Ascending aorta (tissue), 2 donors: ENCODE measurements around the gene UST. TPM values are rescaled to one million over a fixed set of nuclear protein-coding genes. Genes with fewer than 3 reads are reported as not detected.

Experiments
- DNase-seq, 2 donors: peaks; one replicate each; pipeline ENCODE4 v3.0.0-alpha.2; 2019; ENCODE audit warnings: low spot score in 2 of 2
- H3K27ac ChIP-seq, 2 donors: fragments of 200-600 bp; sonication (generic); one replicate each; pipeline ENCODE4 v1.5.1; 2016 to 2017; ENCODE audit warnings: mild to moderate bottlenecking in 1 of 2
- H3K27me3 ChIP-seq: fragments of 200-600 bp; sonication (generic); one replicate; pipeline ENCODE4 v1.5.1; 2017
- H3K36me3 ChIP-seq, 2 donors: fragments of 200-600 bp; sonication (generic); one replicate each; pipeline ENCODE4 v1.5.1; 2016
- H3K4me1 ChIP-seq, 2 donors: fragments of 200-600 bp; sonication (generic); one replicate each; pipeline ENCODE4 v1.5.1; 2016 to 2017; ENCODE audit warnings: mild to moderate bottlenecking in 1 of 2
- H3K4me3 ChIP-seq, 2 donors: fragments of 200-600 bp; sonication (generic); one replicate each; pipeline ENCODE4 v1.5.1; 2016 to 2017; ENCODE audit warnings: mild to moderate bottlenecking in 1 of 2
- H3K9me3 ChIP-seq, 2 donors: fragments of 200-600 bp; sonication (generic); one replicate each; pipeline ENCODE4 v1.5.1; 2016
- intact Hi-C: fragments of 100-400 bp; cut with DNase I; formaldehyde crosslinking; loops from one replicate; pipeline ENCODE4 v1.15.1; 2023
- total RNA-seq: library from RNA; depleted of rRNA; stranded (reverse); fragments of >200 nt; gene quantifications from one replicate; pipeline ENCODE4 v1.1.0, GENCODE V29; 2016
- TF ChIP-seq, protein P1 (sequence below), 3 experiments: fragments of 200-600 bp in 2 of 3; fragments of 450-650 bp in 1 of 3; sonication (generic) in 2 of 3; IDR thresholded peaks; one replicate each; pipeline ENCODE4 v1.5.1; 2016 to 2019; ENCODE audit warnings: antibody characterized with exemption in 3 of 3, mild to moderate bottlenecking in 1 of 3, moderate library complexity in 1 of 3

UST gene
- total RNA-seq, 1 donor from 2014 or later, result 27.0 TPM

DNA sequence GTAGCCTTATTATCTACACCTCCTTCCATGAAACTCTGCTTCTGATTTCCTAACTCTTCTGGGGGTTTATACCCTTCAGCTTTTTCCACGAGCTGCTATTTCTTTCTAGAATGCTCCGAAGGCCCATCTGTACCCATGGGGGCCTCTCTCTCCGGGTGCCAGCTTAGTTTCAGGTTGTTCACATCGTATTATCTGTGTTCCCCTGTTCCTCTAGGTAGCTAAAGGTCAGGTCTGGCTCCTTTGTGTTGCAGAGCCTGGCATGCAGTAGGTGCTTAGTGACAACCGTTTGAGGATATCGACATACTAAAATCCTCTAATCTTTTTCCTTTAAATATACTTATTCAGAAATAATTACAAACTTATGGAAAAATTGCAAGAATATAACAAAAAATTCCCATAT lies 73.0 kb downstream of the UST start:
- no peak for DNase-seq
- Histone ChIP-seq H3K4me3 (no peak overlapping the region), H3K27me3 (no peaks in the 10 kb centered on the region), H3K4me1 (no peaks in the 10 kb centered on the region), H3K27ac (no peak overlapping the region), H3K36me3 (no peaks in the 10 kb centered on the region), H3K9me3 (no peaks in the 10 kb centered on the region)
- intact Hi-C loops, result no loop called here
- TF ChIP-seq, protein P1, sequence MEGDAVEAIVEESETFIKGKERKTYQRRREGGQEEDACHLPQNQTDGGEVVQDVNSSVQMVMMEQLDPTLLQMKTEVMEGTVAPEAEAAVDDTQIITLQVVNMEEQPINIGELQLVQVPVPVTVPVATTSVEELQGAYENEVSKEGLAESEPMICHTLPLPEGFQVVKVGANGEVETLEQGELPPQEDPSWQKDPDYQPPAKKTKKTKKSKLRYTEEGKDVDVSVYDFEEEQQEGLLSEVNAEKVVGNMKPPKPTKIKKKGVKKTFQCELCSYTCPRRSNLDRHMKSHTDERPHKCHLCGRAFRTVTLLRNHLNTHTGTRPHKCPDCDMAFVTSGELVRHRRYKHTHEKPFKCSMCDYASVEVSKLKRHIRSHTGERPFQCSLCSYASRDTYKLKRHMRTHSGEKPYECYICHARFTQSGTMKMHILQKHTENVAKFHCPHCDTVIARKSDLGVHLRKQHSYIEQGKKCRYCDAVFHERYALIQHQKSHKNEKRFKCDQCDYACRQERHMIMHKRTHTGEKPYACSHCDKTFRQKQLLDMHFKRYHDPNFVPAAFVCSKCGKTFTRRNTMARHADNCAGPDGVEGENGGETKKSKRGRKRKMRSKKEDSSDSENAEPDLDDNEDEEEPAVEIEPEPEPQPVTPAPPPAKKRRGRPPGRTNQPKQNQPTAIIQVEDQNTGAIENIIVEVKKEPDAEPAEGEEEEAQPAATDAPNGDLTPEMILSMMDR (IDR thresholded peaks at IDR 0.05), result no peak

DNA sequence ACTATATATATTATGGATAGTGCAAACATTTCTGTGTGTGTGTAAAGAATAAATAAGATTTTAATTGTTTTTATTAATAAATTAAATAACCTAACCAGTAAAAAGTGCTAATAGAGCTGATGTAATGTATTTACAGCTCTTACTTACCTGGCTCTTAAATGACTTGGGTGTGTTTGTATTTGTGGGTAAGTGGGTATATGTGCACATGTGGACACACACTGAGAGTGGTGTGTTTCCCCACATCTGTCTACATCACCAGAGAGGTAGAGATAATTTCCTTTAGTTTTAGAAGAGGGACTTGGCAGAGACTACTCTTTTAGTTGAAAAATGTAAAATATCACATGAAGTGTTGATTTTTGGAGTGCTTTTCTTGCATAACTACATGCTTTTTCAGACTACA lies 76.0 kb downstream of the UST start:
- TF ChIP-seq, protein P1 (IDR thresholded peaks at IDR 0.05), result no peak
- Histone ChIP-seq H3K36me3 (no peaks in the 10 kb centered on the region), H3K4me3 (no peak overlapping the region), H3K27me3 (no peaks in the 10 kb centered on the region), H3K9me3 (no peaks in the 10 kb centered on the region), H3K27ac (no peak overlapping the region), H3K4me1 (no peaks in the 10 kb centered on the region)
- no peak for DNase-seq
- intact Hi-C loops, result no loop called here

DNA sequence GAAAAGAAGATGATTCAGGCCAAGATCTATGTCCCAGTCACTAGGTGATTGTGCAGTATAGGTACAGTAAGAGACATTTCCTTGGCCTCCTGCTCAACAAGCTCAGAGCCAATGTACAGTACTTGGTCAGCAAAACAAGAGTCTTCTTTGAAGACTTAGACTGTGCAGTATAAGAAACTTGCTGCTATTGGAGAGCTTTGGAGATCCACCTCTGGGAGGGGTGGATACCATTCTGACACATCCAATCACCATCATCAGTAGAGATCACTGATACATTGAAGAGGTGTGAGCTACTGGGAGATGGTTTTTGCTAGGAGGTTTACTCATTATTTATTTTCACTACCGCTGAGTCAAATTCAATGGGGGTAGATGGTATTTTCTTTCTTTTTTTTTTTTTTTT lies 77.5 kb downstream of the UST start:
- Histone ChIP-seq H3K36me3 (no peaks in the 10 kb centered on the region), H3K4me1 (no peaks in the 10 kb centered on the region), H3K9me3 (no peaks in the 10 kb centered on the region), H3K27ac (no peak overlapping the region), H3K27me3 (no peaks in the 10 kb centered on the region), H3K4me3 (no peak overlapping the region)
- no peak for DNase-seq
- intact Hi-C loops, result no loop called here
- TF ChIP-seq, protein P1 (IDR thresholded peaks at IDR 0.05), result no peak

DNA sequence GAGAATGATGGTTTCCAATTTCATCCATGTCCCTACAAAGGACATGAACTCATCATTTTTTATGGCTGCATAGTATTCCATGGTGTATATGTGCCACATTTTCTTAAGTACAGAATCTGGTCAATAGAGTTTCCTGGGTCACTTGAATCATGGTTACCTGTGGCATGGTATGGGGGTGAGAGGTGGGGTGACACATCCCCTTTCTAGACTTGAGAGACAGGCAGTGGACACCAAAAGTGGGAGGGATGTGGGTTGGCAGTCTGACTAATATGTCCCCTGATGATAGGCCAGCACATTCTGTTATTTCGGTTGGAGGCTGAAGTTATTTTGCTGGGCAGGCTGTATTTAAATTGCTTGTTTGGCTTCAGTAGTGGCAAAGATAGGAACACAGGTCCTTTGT lies 78.1 kb downstream of the UST start:
- H3K27me3 ChIP-seq, result no peaks in the 10 kb centered on the region
- no peak overlapping the region for H3K27ac ChIP-seq
- no peaks in the 10 kb centered on the region for H3K36me3 ChIP-seq
- intact Hi-C loops, result no loop called here
- no peaks in the 10 kb centered on the region for H3K4me1 ChIP-seq
- H3K9me3 ChIP-seq, result no peaks in the 10 kb centered on the region
- DNase-seq, result no peak
- TF ChIP-seq, protein P1 (IDR thresholded peaks at IDR 0.05), result no peak
- no peak overlapping the region for H3K4me3 ChIP-seq

DNA sequence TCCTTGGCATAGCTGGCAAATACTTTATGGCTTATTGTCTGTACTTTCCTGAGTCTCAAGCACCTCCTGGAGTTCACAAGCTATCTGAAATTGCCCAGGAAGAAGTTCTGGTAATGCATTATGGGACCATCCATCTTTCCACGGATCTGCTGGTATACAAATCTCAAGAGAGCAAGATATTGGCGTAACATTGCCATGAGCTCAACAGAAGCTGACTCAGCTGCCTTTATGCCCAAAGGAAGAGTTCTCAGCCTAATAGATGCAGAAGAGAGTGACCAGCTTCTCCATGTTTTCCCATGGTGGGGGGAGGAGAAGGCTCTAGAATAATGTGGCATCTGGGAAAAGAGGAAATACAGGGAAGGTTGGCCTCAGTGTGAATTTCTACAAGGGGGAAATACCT lies 78.7 kb downstream of the UST start:
- Histone ChIP-seq H3K36me3 (no peaks in the 10 kb centered on the region), H3K4me3 (no peak overlapping the region), H3K9me3 (no peaks in the 10 kb centered on the region), H3K27me3 (no peaks in the 10 kb centered on the region), H3K4me1 (no peaks in the 10 kb centered on the region), H3K27ac (no peak overlapping the region)
- DNase-seq, result no peak
- intact Hi-C loops, result no loop called here
- TF ChIP-seq, protein P1 (IDR thresholded peaks at IDR 0.05), result no peak

DNA sequence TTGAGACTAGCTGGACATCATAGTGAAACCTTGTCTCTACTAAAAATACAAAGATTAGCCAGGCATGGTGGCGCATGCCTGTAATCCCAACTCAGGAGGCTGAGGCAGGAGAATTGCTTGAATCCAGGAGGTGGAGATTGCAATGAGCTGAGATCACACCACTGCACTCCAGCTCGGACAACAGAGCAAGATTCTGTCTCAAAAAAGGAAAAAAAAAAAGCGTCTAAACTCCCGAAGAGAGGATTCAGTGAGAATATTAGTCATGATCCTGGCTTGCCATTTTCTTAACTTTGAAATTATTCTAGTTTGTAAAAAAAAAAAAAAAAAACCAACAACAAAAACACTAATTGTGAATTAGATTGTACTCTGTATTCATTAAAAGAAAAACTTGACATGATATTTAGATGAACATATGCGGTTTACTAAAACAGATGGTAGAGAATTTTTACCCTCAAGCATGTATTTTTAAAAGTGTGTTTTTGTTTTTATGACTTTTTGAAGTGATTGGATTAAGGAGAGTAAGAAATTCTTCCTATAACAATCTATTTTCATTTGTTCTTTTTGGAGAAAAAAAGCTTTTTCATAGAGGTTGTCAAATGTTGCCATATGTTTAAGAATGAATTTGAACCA lies 80.7 kb downstream of the UST start:
- intact Hi-C loops, result no loop called here
- no peaks in the 10 kb centered on the region for H3K9me3 ChIP-seq
- no peak overlapping the region for H3K27ac ChIP-seq
- peaks cover 0 to 8% of the 10 kb centered on the region in 2 donors for H3K4me1 ChIP-seq
- no peaks in the 10 kb centered on the region for H3K36me3 ChIP-seq
- no peak overlapping the region for H3K4me3 ChIP-seq
- TF ChIP-seq, protein P1 (IDR thresholded peaks at IDR 0.05), result no peak
- H3K27me3 ChIP-seq, result no peaks in the 10 kb centered on the region
- DNase-seq, result no peak
